Endothelial cell of umbilical vein (primary cell): ENCODE measurements around the gene JUP. TPM values are rescaled to one million over a fixed set of nuclear protein-coding genes. Genes with fewer than 3 reads are reported as not detected.

Experiments used
- BruUV-seq: library from RNA; stranded (reverse); fragments of 400-500 nt; replicated peaks from 2 replicates; lab custom pipeline; 2021; lab: Mats Ljungman, UMichigan
- CTCF ChIA-PET: fragments of 300-600, 350-600 bp; sonication (Branson Sonifier 250); formaldehyde crosslinking; loops from one replicate; lab custom pipeline; 2021; ENCODE audit warnings: antibody characterized with exemption, inconsistent platforms; lab: Charles Lee
- POLR2A ChIA-PET: fragments of 300-600, 350-600 bp; sonication (Branson Sonifier 250); formaldehyde crosslinking; loops from one replicate; lab custom pipeline; 2021; ENCODE audit warnings: antibody characterized with exemption, inconsistent platforms; lab: Charles Lee
- DNase-seq: peaks from one replicate; pipeline ENCODE4 v3.0.0-alpha.2; 2011; ENCODE audit warnings: low read depth, low spot score
- FAIRE-seq: peaks from 2 replicates; lab custom pipeline; 2011; peaks lifted over from hg19 to GRCh38; lab: Jason Lieb, UNC
- H2AFZ ChIP-seq: 2 replicates; pipeline ENCODE4 v1.6.0; 2012; ENCODE audit warnings: low read depth, low read length, control low read depth, inconsistent platforms
- H3K27ac ChIP-seq: 2 replicates; pipeline ENCODE4 v1.5.1; 2011; ENCODE audit warnings: low read depth, mild to moderate bottlenecking, control low read depth, low read length, moderate library complexity; ENCODE audit not compliant: insufficient read depth
- H3K27me3 ChIP-seq, 2 experiments: 2 replicates each; pipeline versions ENCODE4 v1.6.0 to v1.6.1; 2011; ENCODE audit warnings: low read length in 2 of 2, mixed read lengths in 1 of 2; ENCODE audit not compliant: control insufficient read depth in 2 of 2, insufficient read depth in 2 of 2
- H3K36me3 ChIP-seq, 2 experiments: 2 replicates in 1 of 2; 3 replicates in 1 of 2; pipeline ENCODE4 v1.5.1; 2011; ENCODE audit warnings: low read length in 2 of 2, mild to moderate bottlenecking in 1 of 2, moderate library complexity in 1 of 2; ENCODE audit not compliant: control insufficient read depth in 2 of 2, insufficient read depth in 2 of 2; ENCODE audit errors: extremely low read depth in 1 of 2
- H3K4me1 ChIP-seq: 3 replicates; pipeline ENCODE4 v1.5.1; 2011; ENCODE audit warnings: mild to moderate bottlenecking, low read length; ENCODE audit not compliant: control insufficient read depth, insufficient read depth; ENCODE audit errors: extremely low read depth
- H3K4me2 ChIP-seq: 2 replicates; pipeline ENCODE4 v1.6.1; 2011; ENCODE audit warnings: low read length, control low read depth, mixed read lengths; ENCODE audit not compliant: insufficient read depth
- H3K4me3 ChIP-seq, 3 experiments: fragments of 200-600 bp in 1 of 3; sonication (generic), shearing (Covaris generic) in 1 of 3; replicated peaks in 1 of 3; 2 replicates each; pipeline ENCODE4 v1.5.1; 2011 to 2016; ENCODE audit warnings: control low read depth in 3 of 3, low read length in 3 of 3, mild to moderate bottlenecking in 2 of 3, inconsistent platforms in 1 of 3, low read depth in 1 of 3, moderate library complexity in 1 of 3; ENCODE audit not compliant: insufficient read depth in 1 of 3
- H3K79me2 ChIP-seq: 2 replicates; pipeline ENCODE4 v1.6.0; 2012; ENCODE audit warnings: low read length, inconsistent platforms; ENCODE audit not compliant: control insufficient read depth, insufficient read depth
- H3K9ac ChIP-seq: replicated peaks from 2 replicates; pipeline ENCODE3; 2011; ENCODE audit warnings: low read length, control low read depth; ENCODE audit not compliant: insufficient read depth; ENCODE audit errors: extremely low read depth
- H3K9me1 ChIP-seq: replicated peaks from 3 replicates; pipeline ENCODE4 v1.6.0; 2011; ENCODE audit warnings: mild to moderate bottlenecking, low read length; ENCODE audit not compliant: control insufficient read depth, insufficient read depth; ENCODE audit errors: extremely low read depth
- H3K9me3 ChIP-seq: replicated peaks from 2 replicates; pipeline ENCODE4 v1.5.1; 2012; ENCODE audit warnings: low read length, inconsistent platforms; ENCODE audit not compliant: control insufficient read depth, insufficient read depth
- H4K20me1 ChIP-seq: replicated peaks from 2 replicates; pipeline ENCODE3; 2011; ENCODE audit warnings: mild to moderate bottlenecking, low read length; ENCODE audit not compliant: control insufficient read depth, insufficient read depth; ENCODE audit errors: extremely low read depth
- CTCF ChIP-seq, 2 donors: IDR thresholded peaks; 1 replicate in 1 of 2; 2 replicates in 1 of 2; pipeline ENCODE4 v1.5.1; 2011; ENCODE audit warnings: low read length in 2 of 2, mild to moderate bottlenecking in 2 of 2, moderate library complexity in 2 of 2, control low read depth in 1 of 2, inconsistent platforms in 1 of 2, low read depth in 1 of 2; ENCODE audit not compliant: insufficient read depth in 1 of 2; ENCODE audit errors: extremely low read depth in 1 of 2
- EZH2 ChIP-seq: IDR thresholded peaks from 2 replicates; pipeline ENCODE4 v1.6.1; 2012; ENCODE audit warnings: borderline replicate concordance, low read depth, mild to moderate bottlenecking, moderate library complexity, low read length, inconsistent platforms; ENCODE audit not compliant: severe bottlenecking
- FOS ChIP-seq: IDR thresholded peaks from 2 replicates; pipeline ENCODE4 v1.6.1; 2011; ENCODE audit warnings: mild to moderate bottlenecking, low read length, moderate library complexity, borderline replicate concordance; ENCODE audit not compliant: insufficient read depth
- GATA2 ChIP-seq: IDR thresholded peaks from 2 replicates; pipeline ENCODE4 v1.7.0; 2011; ENCODE audit warnings: low read depth, mild to moderate bottlenecking, moderate library complexity, mixed read lengths, low read length; ENCODE audit not compliant: insufficient read length, insufficient read depth
- JUN ChIP-seq: IDR thresholded peaks from 2 replicates; pipeline ENCODE4 v1.6.1; 2011; ENCODE audit warnings: borderline replicate concordance, low read depth; ENCODE audit not compliant: insufficient read length, insufficient read depth
- MAX ChIP-seq: IDR thresholded peaks from 2 replicates; pipeline ENCODE4 v1.6.1; 2011; ENCODE audit not compliant: insufficient read depth, insufficient read length
- MYC ChIP-seq: IDR thresholded peaks from one replicate; pipeline ENCODE4 v1.6.1; 2011; ENCODE audit warnings: mild to moderate bottlenecking, low read depth, low read length
- POLR2A ChIP-seq: IDR thresholded peaks from 2 replicates; pipeline ENCODE4 v1.6.1; 2012; ENCODE audit warnings: low read depth, mild to moderate bottlenecking, control low read depth, low read length
- dilution Hi-C: fragments of 300-500 bp; cut with MboI; formaldehyde crosslinking; loops from one replicate; pipeline ENCODE4 v1.15.0; 2019; ENCODE audit warnings: low sequenced_read_pairs; ENCODE audit not compliant: extremely low pct_ligation_motif_present
- intact Hi-C: fragments of 100-400 bp; cut with micrococcal nuclease; formaldehyde crosslinking; loops from one replicate; pipeline ENCODE4 v1.10.0; 2022
- polyA plus RNA-seq, 4 experiments: library from polyadenylated mRNA; depleted of rRNA in 3 of 4; stranded (reverse) in 3 of 4; unstranded in 1 of 4; fragments of >200 nt; gene quantifications; 2 replicates each; pipeline versions ENCODE4 v1.2.1 to v1.2.3, GENCODE V29; 2011 to 2012; ENCODE audit warnings: missing spikeins in 1 of 4
- total RNA-seq: library from RNA; stranded (reverse); gene quantifications from 2 replicates; pipeline ENCODE4 v1.2.3, GENCODE V29; 2021

The JUP gene
- total and polyA plus RNA-seq, 2 donors (not counting 3 experiments of a cell fraction or from before 2014, with no cell fraction given) = 98.0 to 171 TPM

- DNase-seq (no peak), FAIRE-seq (peak; percentile 74)
- POLR2A ChIA-PET = interaction anchor here (3.2 to 3.4 kb wide), 2 partner anchors 10 to 11 kb away, joined by 31 to 82 read pairs; partner anchors contain the start of gene JUP
These were observed 10.9 kb downstream of the JUP start for GRCh38 chr17:41775394-41776226.

More at GRCh38 chr17:41775394-41776226, 10.9 kb downstream of the JUP start:
- Histone ChIP-seq H3K79me2 (no peaks in the 10 kb centered on the region), H2AFZ (no peak overlapping the region), H3K4me3 (no peak overlapping the region), H3K9me3 (no peaks in the 10 kb centered on the region), H3K9ac (peak overlapping the region; percentile 36), H3K27ac (peak overlapping the region; percentile 97), H3K4me1 (peaks cover 47% of the 10 kb centered on the region), H3K36me3 (peaks cover 3 to 24% of the 10 kb centered on the region in 2 experiments), H4K20me1 (no peaks in the 10 kb centered on the region), H3K27me3 (no peaks in the 10 kb centered on the region), H3K9me1 (no peaks in the 10 kb centered on the region), H3K4me2 (no peak overlapping the region)
- dilution Hi-C loops = no loop called here
- TF ChIP-seq MYC (no peak), CTCF (IDR thresholded peaks at IDR 0.05; ENCODE audit: extremely low read depth in 1 of 2, insufficient read depth in 1 of 2, low read depth in 1 of 2, low read length in 2 of 2) (no peak), FOS (no peak), EZH2 (no peak), MAX (no peak), JUN (no peak), GATA2 (no peak), POLR2A (no peak)
- no TSS peak for BruUV-seq
- intact Hi-C loops = no loop called here
- CTCF ChIA-PET = interaction anchor here (2.1 to 7.7 kb wide), 2 partner anchors 10 to 38 kb away, joined by 8 to 169 read pairs; partner anchors contain the start of gene JUP
